IPS DF 6.9 (cell line): ENCODE data around the gene PPM1E.

Source experiments
- DNase-seq: peaks from one replicate; pipeline ENCODE4 v3.0.0-alpha.2; 2013; ENCODE audit warnings: low read depth, low spot score
- H3K27ac ChIP-seq: one replicate; pipeline ENCODE4 v1.5.1; 2013; ENCODE audit warnings: low read length, control low read depth
- H3K27me3 ChIP-seq: 2 replicates; pipeline ENCODE4 v1.6.1; 2013; ENCODE audit warnings: mild to moderate bottlenecking, low read length; ENCODE audit not compliant: control insufficient read depth, insufficient read depth
- H3K36me3 ChIP-seq: 2 replicates; pipeline ENCODE4 v1.6.1; 2013; ENCODE audit warnings: low read length; ENCODE audit not compliant: control insufficient read depth, insufficient read depth
- H3K4me1 ChIP-seq: 2 replicates; pipeline ENCODE4 v1.6.1; 2013; ENCODE audit warnings: low read length; ENCODE audit not compliant: control insufficient read depth, insufficient read depth
- H3K4me3 ChIP-seq: 2 replicates; pipeline ENCODE4 v1.5.1; 2013; ENCODE audit warnings: mild to moderate bottlenecking, low read length
- H3K9me3 ChIP-seq: 2 replicates; pipeline ENCODE4 v1.6.1; 2013; ENCODE audit warnings: low read length, inconsistent platforms; ENCODE audit not compliant: control insufficient read depth, insufficient read depth
- WGBS: extraction: QIAGEN DNeasy Blood & Tissue Kit; methylation state at CpG from one replicate; pipeline ENCODE4 v1.1.7; 2013; ENCODE audit warnings: mixed read lengths, missing lambda C conversion rate; ENCODE audit not compliant: insufficient read length, insufficient coverage; 5-methylcytosine and 5-hydroxymethylcytosine counted together

The PPM1E gene

GRCh38 chr17:58969612-58970011 is 214.0 kb downstream of the PPM1E start:
- WGBS: no CpG with 5 or more reads among the region's 4 CpGs
- DNase-seq: no peak
- Histone ChIP-seq H3K4me3 (no peak overlapping the region), H3K4me1 (no peaks in the 10 kb centered on the region; the same call in 1 of the 2 replicates), H3K36me3 (no peaks in the 10 kb centered on the region), H3K27ac (no peak overlapping the region), H3K9me3 (no peaks in the 10 kb centered on the region), H3K27me3 (no peaks in the 10 kb centered on the region)

- DNase-seq: no peak
- Histone ChIP-seq H3K36me3 (no peaks in the 10 kb centered on the region), H3K4me3 (no peak overlapping the region), H3K4me1 (no peaks in the 10 kb centered on the region; the same call in 1 of the 2 replicates), H3K9me3 (no peaks in the 10 kb centered on the region), H3K27ac (no peak overlapping the region), H3K27me3 (no peaks in the 10 kb centered on the region)
- no CpG with 5 or more reads among the region's 7 CpGs for WGBS
These were observed 215.2 kb downstream of the PPM1E start for GRCh38 chr17:58970609-58971450.

DNA sequence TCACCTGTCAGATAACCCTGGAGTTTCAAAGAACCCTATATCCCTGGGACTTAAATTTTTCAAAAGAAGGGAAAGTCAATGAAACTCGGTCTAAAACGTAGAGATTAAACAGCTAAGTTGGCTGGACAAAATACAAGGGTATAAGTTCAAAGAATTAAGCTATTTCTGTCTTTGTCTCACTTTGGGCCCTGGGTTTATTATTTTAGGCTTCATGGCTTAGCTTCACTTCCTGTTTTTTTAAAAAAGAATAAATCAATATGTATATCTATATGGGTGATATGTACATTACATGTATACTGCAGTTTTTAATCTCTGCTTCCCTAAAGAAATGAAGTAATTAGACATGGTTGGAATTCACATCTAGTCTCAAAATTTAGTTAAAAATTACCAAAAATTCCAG is 218.7 kb downstream of the PPM1E start:
- Histone ChIP-seq H3K9me3 (no peaks in the 10 kb centered on the region), H3K36me3 (no peaks in the 10 kb centered on the region), H3K4me3 (no peak overlapping the region), H3K4me1 (no peaks in the 10 kb centered on the region; the same call in 1 of the 2 replicates), H3K27ac (no peak overlapping the region), H3K27me3 (no peaks in the 10 kb centered on the region)
- WGBS: no CpG with 5 or more reads among the region's 2 CpGs
- no peak for DNase-seq

DNA sequence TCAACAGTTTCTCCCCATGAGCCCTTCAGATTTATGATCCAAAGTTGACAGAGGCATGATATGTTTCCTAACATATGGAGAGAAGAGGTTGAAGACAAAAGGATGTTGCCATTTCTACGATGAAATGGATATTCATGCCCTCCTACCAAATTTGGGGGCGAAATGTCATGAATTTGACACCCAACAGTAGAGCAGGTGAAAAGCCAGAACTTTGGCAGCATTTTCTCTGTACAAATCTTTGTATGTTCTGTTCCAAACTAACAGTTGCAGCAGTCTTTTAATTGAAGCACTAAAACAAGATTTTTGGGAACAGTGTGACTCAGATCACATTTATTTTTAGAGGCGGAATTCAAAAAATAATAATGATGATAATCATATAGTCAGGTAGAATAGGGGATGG is 220.9 kb downstream of the PPM1E start:
- no peaks in the 10 kb centered on the region for H3K36me3 ChIP-seq
- no peak for DNase-seq

DNA sequence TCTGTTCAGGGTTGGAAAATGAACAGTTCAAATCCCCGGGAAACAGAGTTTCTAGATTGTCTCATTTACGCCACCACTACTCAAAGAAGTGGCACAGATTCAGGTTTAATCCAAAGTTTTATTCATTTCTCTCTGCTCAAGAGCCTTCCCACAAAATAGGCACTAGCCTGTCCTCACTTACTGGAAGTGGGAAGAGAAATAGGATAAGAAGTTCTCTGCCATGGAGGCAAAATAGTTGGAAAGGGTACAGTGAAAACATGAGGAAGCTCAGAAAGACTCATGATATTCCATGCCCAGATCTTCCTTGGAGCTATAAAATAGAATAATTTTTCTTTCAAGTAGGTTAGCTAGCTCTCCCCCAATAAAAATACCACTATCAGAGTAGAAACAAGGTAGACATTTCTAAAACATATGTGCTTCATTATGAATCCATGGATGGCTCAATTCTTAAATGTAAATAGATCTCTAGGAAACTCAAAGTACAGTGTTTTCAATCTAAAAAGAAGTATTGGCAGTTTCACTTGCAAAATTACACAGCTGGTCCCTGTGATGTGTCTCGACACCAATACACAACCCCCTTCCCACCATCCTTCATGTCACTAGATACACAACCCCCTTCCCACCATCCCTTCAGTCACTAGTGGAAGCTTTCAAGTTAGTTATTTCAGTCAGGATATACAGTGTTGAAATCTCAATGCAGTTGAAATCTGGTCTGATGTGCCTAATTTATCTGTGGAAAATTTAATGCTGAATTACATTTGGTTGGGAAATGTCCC is 225.2 kb downstream of the PPM1E start:
- no peak for DNase-seq
- no CpG with 5 or more reads among the region's 3 CpGs for WGBS
- no peak overlapping the region for H3K27ac ChIP-seq
- H3K27me3 ChIP-seq: no peaks in the 10 kb centered on the region
- H3K9me3 ChIP-seq: no peaks in the 10 kb centered on the region
- no peaks in the 10 kb centered on the region for H3K4me1 ChIP-seq
- no peaks in the 10 kb centered on the region for H3K36me3 ChIP-seq
- no peak overlapping the region for H3K4me3 ChIP-seq

More for the DNA sequence above, 220.9 kb downstream of the PPM1E start:
- no peaks in the 10 kb centered on the region for H3K4me1 ChIP-seq
- no peaks in the 10 kb centered on the region for H3K27me3 ChIP-seq
- no peak overlapping the region for H3K4me3 ChIP-seq
- H3K9me3 ChIP-seq: no peaks in the 10 kb centered on the region
- H3K27ac ChIP-seq: no peak overlapping the region
- no CpG with 5 or more reads among the region's 3 CpGs for WGBS

- H3K9me3 ChIP-seq: no peaks in the 10 kb centered on the region
- no CpG with 5 or more reads among the region's 3 CpGs for WGBS
- H3K27ac ChIP-seq: no peak overlapping the region
- DNase-seq: no peak
- H3K36me3 ChIP-seq: no peaks in the 10 kb centered on the region
- no peaks in the 10 kb centered on the region for H3K27me3 ChIP-seq
- H3K4me3 ChIP-seq: no peak overlapping the region
- H3K4me1 ChIP-seq: no peaks in the 10 kb centered on the region
These were observed 227.0 kb downstream of the PPM1E start for GRCh38 chr17:58982626-58983025.

GRCh38 chr17:58985367-58985766 is 229.7 kb downstream of the PPM1E start:
- Histone ChIP-seq H3K36me3 (no peaks in the 10 kb centered on the region), H3K9me3 (no peaks in the 10 kb centered on the region), H3K4me3 (no peak overlapping the region), H3K27ac (no peak overlapping the region), H3K27me3 (no peaks in the 10 kb centered on the region), H3K4me1 (no peaks in the 10 kb centered on the region)
- no peak for DNase-seq
- no CpG with 5 or more reads among the region's 6 CpGs for WGBS

- Histone ChIP-seq H3K27me3 (no peaks in the 10 kb centered on the region), H3K4me1 (no peaks in the 10 kb centered on the region), H3K9me3 (no peaks in the 10 kb centered on the region), H3K36me3 (no peaks in the 10 kb centered on the region), H3K4me3 (no peak overlapping the region), H3K27ac (no peak overlapping the region)
- WGBS: no CpG with 5 or more reads among the region's 6 CpGs
- DNase-seq: no peak
These were observed 230.3 kb downstream of the PPM1E start for GRCh38 chr17:58985971-58986370.

- Histone ChIP-seq H3K27ac (no peak overlapping the region), H3K27me3 (no peaks in the 10 kb centered on the region), H3K36me3 (no peaks in the 10 kb centered on the region), H3K9me3 (no peaks in the 10 kb centered on the region), H3K4me3 (no peak overlapping the region), H3K4me1 (no peaks in the 10 kb centered on the region)
- no peak for DNase-seq
- WGBS: no CpG with 5 or more reads among the region's 2 CpGs
These were observed 234.0 kb downstream of the PPM1E start for GRCh38 chr17:58989629-58990028.

DNA sequence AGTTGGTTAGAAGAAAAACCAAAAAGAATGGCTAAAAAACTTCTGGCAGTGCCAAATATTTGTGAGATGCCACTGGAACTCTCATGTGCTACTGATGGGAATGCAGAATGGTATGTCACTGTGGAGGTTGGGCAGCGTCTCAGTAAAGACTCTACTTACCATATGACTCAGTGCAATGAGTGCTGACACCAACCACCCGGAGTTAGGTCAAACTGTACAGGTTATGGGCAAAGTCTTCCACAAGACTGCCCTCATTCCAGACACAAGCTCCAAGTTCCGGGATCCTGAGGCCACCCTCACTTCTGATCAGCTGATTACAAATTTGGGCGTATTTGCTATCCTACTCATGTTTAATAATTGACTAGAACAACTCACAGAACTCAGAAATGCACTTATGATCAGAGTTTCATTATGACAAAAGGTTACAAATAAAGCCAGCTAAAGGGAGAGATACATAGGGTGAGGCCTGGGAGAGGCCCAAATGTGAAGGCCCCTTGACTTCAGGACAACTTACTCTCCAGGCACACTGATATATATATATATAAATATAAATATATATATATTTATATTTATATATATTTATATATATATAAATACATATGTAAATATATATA is 236.2 kb downstream of the PPM1E start:
- DNase-seq: no peak
- Histone ChIP-seq H3K4me3 (no peak overlapping the region), H3K27me3 (no peaks in the 10 kb centered on the region), H3K27ac (no peak overlapping the region), H3K36me3 (no peaks in the 10 kb centered on the region), H3K4me1 (no peaks in the 10 kb centered on the region), H3K9me3 (no peaks in the 10 kb centered on the region)
- no CpG with 5 or more reads among the region's 4 CpGs for WGBS
